ENCODE data around the gene ZXDC.

- TF ChIP-seq CTCF (IDR thresholded peaks at IDR 0.05) (no peak), POLR2AphosphoS5 (IDR thresholded peaks at IDR 0.05) (no peak), POLR2A (IDR thresholded peaks at IDR 0.05) (no peak)
These were observed 85.9 kb downstream of the ZXDC start for GRCh38 chr3:126389794-126390146.
